MCF 10A (cell line): Measurements from ENCODE around the gene CSPG4. TPM values are rescaled to one million over a fixed set of nuclear protein-coding genes. Genes with fewer than 3 reads are reported as not detected.

Experiments
- BruUV-seq: library from RNA; stranded (reverse); fragments of 400-500 nt; replicated peaks from 2 replicates; lab custom pipeline; 2021; lab: Mats Ljungman, UMichigan
- CTCF ChIA-PET: fragments of 300-600 bp; sonication (Branson Sonifier 250); formaldehyde crosslinking; extraction: SDS; loops from one replicate; lab custom pipeline; 2021; ENCODE audit warnings: antibody characterized with exemption, inconsistent platforms; lab: Yijun Ruan, JAX
- POLR2A ChIA-PET: fragments of 300-600, 350-650 bp; sonication (Branson Sonifier 250); formaldehyde crosslinking; extraction: SDS; loops from one replicate; lab custom pipeline; 2020; ENCODE audit warnings: antibody characterized with exemption, inconsistent platforms; lab: Yijun Ruan, JAX
- DNase-seq: peaks from one replicate; pipeline ENCODE4 v3.0.0-alpha.2; 2018; ENCODE audit not compliant: unreplicated experiment
- H3K27ac Mint-ChIP-seq: one replicate; pipeline ENCODE4 v1.8.0; 2022; ENCODE audit warnings: mild to moderate bottlenecking, low read depth, mixed read lengths; ENCODE audit not compliant: unreplicated experiment
- H3K27me3 Mint-ChIP-seq: one replicate; pipeline ENCODE4 v1.8.0; 2022; ENCODE audit warnings: mixed read lengths; ENCODE audit not compliant: insufficient read depth, unreplicated experiment
- H3K36me3 Mint-ChIP-seq: one replicate; pipeline ENCODE4 v1.8.0; 2022; ENCODE audit warnings: mild to moderate bottlenecking, moderate library complexity, mixed read lengths; ENCODE audit not compliant: insufficient read depth, unreplicated experiment
- H3K4me1 Mint-ChIP-seq: one replicate; pipeline ENCODE4 v1.8.0; 2022; ENCODE audit warnings: mixed read lengths; ENCODE audit not compliant: insufficient read depth, unreplicated experiment
- H3K4me3 Mint-ChIP-seq: one replicate; pipeline ENCODE4 v1.8.0; 2022; ENCODE audit warnings: mild to moderate bottlenecking, moderate library complexity, mixed read lengths; ENCODE audit not compliant: unreplicated experiment
- H3K9me3 Mint-ChIP-seq: one replicate; pipeline ENCODE4 v1.8.0; 2022; ENCODE audit warnings: mixed read lengths; ENCODE audit not compliant: unreplicated experiment
- CTCF ChIP-seq: fragments of 200-600 bp; IDR thresholded peaks from one replicate; pipeline ENCODE4 v1.8.0; 2022; ENCODE audit warnings: antibody characterized with exemption, mild to moderate bottlenecking; ENCODE audit not compliant: unreplicated experiment
- intact Hi-C: fragments of 100-400 bp; cut with micrococcal nuclease; formaldehyde crosslinking; loops from 2 replicates; pipeline ENCODE4 v1.14.1; 2022
- total RNA-seq: library from RNA; stranded (reverse); gene quantifications from 2 replicates; pipeline ENCODE4 v1.2.3, GENCODE V29; 2022

Gene CSPG4
- total RNA-seq, 1 experiment from 2014 or later, result 0.21 TPM

GRCh38 chr15:75672646-75673425 lies 39.8 kb downstream of the CSPG4 start:
- POLR2A ChIA-PET, result interaction anchor here (0.9 to 1.6 kb wide), 3 partner anchors 33 to 94 kb away, joined by 3 to 4 read pairs (median 4); partner anchors contain the start of genes IMP3 and PTPN9
- BruUV-seq, result no TSS peak
- Mint-ChIP-seq H3K27ac (no peak overlapping the region), H3K4me3 (no peak overlapping the region), H3K36me3 (no peaks in the 10 kb centered on the region), H3K27me3 (no peaks in the 10 kb centered on the region), H3K4me1 (peaks cover 12% of the 10 kb centered on the region), H3K9me3 (no peaks in the 10 kb centered on the region)
- intact Hi-C loops, result no loop called here
- no peak for TF ChIP-seq CTCF
- no peak for DNase-seq
- CTCF ChIA-PET, result interaction anchor here (0.8 to 1.8 kb wide), 5 partner anchors 9 to 148 kb away, joined by 3 to 7 read pairs (median 3); no protein-coding TSS in a partner anchor

- no peak overlapping the region for H3K27ac Mint-ChIP-seq
- no peak overlapping the region for H3K4me3 Mint-ChIP-seq
- intact Hi-C loops, result no loop called here
- no peaks in the 10 kb centered on the region for H3K27me3 Mint-ChIP-seq
- H3K4me1 Mint-ChIP-seq, result peaks cover 21% of the 10 kb centered on the region
- H3K9me3 Mint-ChIP-seq, result no peaks in the 10 kb centered on the region
- H3K36me3 Mint-ChIP-seq, result no peaks in the 10 kb centered on the region
- ChIA-PET CTCF (interaction anchor here (0.6 to 1.8 kb wide), 7 partner anchors 10 to 459 kb away, joined by 3 to 7 read pairs (median 3); no protein-coding TSS in a partner anchor), POLR2A (interaction anchor here (0.9 to 2.1 kb wide), 6 partner anchors 11 to 52 kb away, joined by 4 to 8 read pairs (median 4); partner anchors contain the start of genes IMP3 and SNX33)
- no peak for DNase-seq
- TF ChIP-seq CTCF, result no peak
- BruUV-seq, result no TSS peak
These were observed 40.7 kb downstream of the CSPG4 start for GRCh38 chr15:75671730-75672602.

- DNase-seq, result no peak
- CTCF ChIA-PET, result interaction anchor here (1.0 to 1.7 kb wide), 2 partner anchors 11 to 30 kb away, joined by 3 to 5 read pairs; partner anchors contain the start of gene IMP3
- POLR2A ChIA-PET, result interaction anchor here (0.7 to 7.0 kb wide), 6 partner anchors 18 to 217 kb away, joined by 3 to 111 read pairs (median 14); partner anchors contain the start of genes IMP3, PTPN9, SIN3A and SNX33
- intact Hi-C loops, result no loop called here
- no peaks in the 10 kb centered on the region for H3K27me3 Mint-ChIP-seq
- TF ChIP-seq CTCF, result no peak
- H3K9me3 Mint-ChIP-seq, result peaks cover 7% of the 10 kb centered on the region
- peaks cover 40% of the 10 kb centered on the region for H3K4me1 Mint-ChIP-seq
- H3K4me3 Mint-ChIP-seq, result no peak overlapping the region
- peak overlapping the region; percentile 78 for H3K27ac Mint-ChIP-seq
- no peaks in the 10 kb centered on the region for H3K36me3 Mint-ChIP-seq
- BruUV-seq, result no TSS peak
These were observed 42.8 kb downstream of the CSPG4 start for GRCh38 chr15:75669879-75670212.
